ENCODE results near the gene MAP3K15.

MAP3K15 gene

GRCh38 chrX:19548279-19548678 lies 33.0 kb upstream of the MAP3K15 start:
- Mint-ChIP-seq H3K4me3 (no peak overlapping the region), H3K4me1 (peaks cover 0 to 8% of the 10 kb centered on the region in 2 donors), H3K27me3 (peaks cover 0 to 15% of the 10 kb centered on the region in 2 donors), H3K27ac (no peak overlapping the region), H3K36me3 (peaks cover 39 to 40% of the 10 kb centered on the region in 2 donors), H3K9me3 (no peaks in the 10 kb centered on the region)
- ATAC-seq (replicated peaks) (no peak), DNase-seq (no peak)

- Mint-ChIP-seq H3K27me3 (peaks cover 0 to 11% of the 10 kb centered on the region in 2 donors), H3K4me3 (no peak overlapping the region), H3K36me3 (peaks cover 33 to 45% of the 10 kb centered on the region in 2 donors), H3K4me1 (peaks cover 0 to 3% of the 10 kb centered on the region in 2 donors), H3K9me3 (no peaks in the 10 kb centered on the region), H3K27ac (no peak overlapping the region)
- ATAC-seq (replicated peaks): no peak
- DNase-seq: no peak
These were observed 30.3 kb upstream of the MAP3K15 start for GRCh38 chrX:19545651-19546050.

GRCh38 chrX:19544693-19545305 lies 29.5 kb upstream of the MAP3K15 start:
- Mint-ChIP-seq H3K4me1 (peaks cover 0 to 3% of the 10 kb centered on the region in 2 donors), H3K9me3 (no peaks in the 10 kb centered on the region), H3K27me3 (peaks cover 0 to 11% of the 10 kb centered on the region in 2 donors), H3K36me3 (peaks cover 33 to 43% of the 10 kb centered on the region in 2 donors), H3K4me3 (no peak overlapping the region), H3K27ac (peak overlapping the region; percentile 48)
- no peak for DNase-seq
- ATAC-seq (replicated peaks): peak; percentile 53 to 75

GRCh38 chrX:19543951-19544381 lies 28.7 kb upstream of the MAP3K15 start:
- no peak for ATAC-seq (replicated peaks)
- H3K27ac Mint-ChIP-seq: no peak overlapping the region
- DNase-seq: no peak
- H3K9me3 Mint-ChIP-seq: no peaks in the 10 kb centered on the region
- no peak overlapping the region for H3K4me3 Mint-ChIP-seq
- peaks cover 0 to 3% of the 10 kb centered on the region in 2 donors for H3K4me1 Mint-ChIP-seq
- H3K36me3 Mint-ChIP-seq: peaks cover 33 to 49% of the 10 kb centered on the region in 2 donors
- peaks cover 0 to 11% of the 10 kb centered on the region in 2 donors for H3K27me3 Mint-ChIP-seq

GRCh38 chrX:19543020-19543715 lies 27.9 kb upstream of the MAP3K15 start:
- H3K9me3 Mint-ChIP-seq: no peaks in the 10 kb centered on the region
- peaks cover 0 to 3% of the 10 kb centered on the region in 2 donors for H3K4me1 Mint-ChIP-seq
- H3K27me3 Mint-ChIP-seq: peaks cover 0 to 11% of the 10 kb centered on the region in 2 donors
- no peak overlapping the region for H3K4me3 Mint-ChIP-seq
- H3K36me3 Mint-ChIP-seq: peaks cover 25 to 42% of the 10 kb centered on the region in 2 donors
- no peak overlapping the region for H3K27ac Mint-ChIP-seq
- DNase-seq (no peak), ATAC-seq (replicated peaks) (no peak)

GRCh38 chrX:19541931-19542330 lies 26.6 kb upstream of the MAP3K15 start:
- no peak for ATAC-seq (replicated peaks)
- Mint-ChIP-seq H3K36me3 (peaks cover 22 to 37% of the 10 kb centered on the region in 2 donors), H3K27me3 (peaks cover 0 to 11% of the 10 kb centered on the region in 2 donors), H3K4me1 (peaks cover 0 to 3% of the 10 kb centered on the region in 2 donors), H3K4me3 (no peak overlapping the region), H3K27ac (no peak overlapping the region), H3K9me3 (no peaks in the 10 kb centered on the region)
- no peak for DNase-seq

- H3K4me3 Mint-ChIP-seq: no peak overlapping the region
- H3K27ac Mint-ChIP-seq: peak overlapping the region; percentile 28
- no peak for ATAC-seq (replicated peaks)
- peaks cover 0 to 3% of the 10 kb centered on the region in 2 donors for H3K4me1 Mint-ChIP-seq
- peaks cover 0 to 11% of the 10 kb centered on the region in 2 donors for H3K27me3 Mint-ChIP-seq
- H3K36me3 Mint-ChIP-seq: peaks cover 22 to 34% of the 10 kb centered on the region in 2 donors
- no peaks in the 10 kb centered on the region for H3K9me3 Mint-ChIP-seq
- no peak for DNase-seq
These were observed 25.9 kb upstream of the MAP3K15 start for GRCh38 chrX:19541196-19541595.

- no peak for ATAC-seq (replicated peaks)
- H3K4me1 Mint-ChIP-seq: peaks cover 0 to 3% of the 10 kb centered on the region in 2 donors
- no peak overlapping the region for H3K27ac Mint-ChIP-seq
- DNase-seq: no peak
- peaks cover 17 to 33% of the 10 kb centered on the region in 2 donors for H3K36me3 Mint-ChIP-seq
- H3K27me3 Mint-ChIP-seq: peaks cover 0 to 11% of the 10 kb centered on the region in 2 donors
- no peak overlapping the region for H3K4me3 Mint-ChIP-seq
- no peaks in the 10 kb centered on the region for H3K9me3 Mint-ChIP-seq
These were observed 24.8 kb upstream of the MAP3K15 start for GRCh38 chrX:19540076-19540475.

- no peak overlapping the region for H3K27ac Mint-ChIP-seq
- H3K27me3 Mint-ChIP-seq: peaks cover 0 to 10% of the 10 kb centered on the region in 2 donors
- H3K4me1 Mint-ChIP-seq: peaks cover 0 to 3% of the 10 kb centered on the region in 2 donors
- ATAC-seq (replicated peaks) (no peak), DNase-seq (no peak)
- H3K9me3 Mint-ChIP-seq: no peaks in the 10 kb centered on the region
- peaks cover 16 to 33% of the 10 kb centered on the region in 2 donors for H3K36me3 Mint-ChIP-seq
- no peak overlapping the region for H3K4me3 Mint-ChIP-seq
These were observed 24.4 kb upstream of the MAP3K15 start for GRCh38 chrX:19539665-19540064.

GRCh38 chrX:19535476-19535875 lies 20.2 kb upstream of the MAP3K15 start:
- H3K9me3 Mint-ChIP-seq: no peaks in the 10 kb centered on the region
- no peak for DNase-seq
- H3K27me3 Mint-ChIP-seq: no peaks in the 10 kb centered on the region
- H3K36me3 Mint-ChIP-seq: peaks cover 3 to 12% of the 10 kb centered on the region in 2 donors
- no peaks in the 10 kb centered on the region for H3K4me1 Mint-ChIP-seq
- no peak for ATAC-seq (replicated peaks)
- no peak overlapping the region for H3K27ac Mint-ChIP-seq
- no peak overlapping the region for H3K4me3 Mint-ChIP-seq

- Mint-ChIP-seq H3K36me3 (peaks cover 3 to 6% of the 10 kb centered on the region in 2 donors), H3K27ac (no peak overlapping the region), H3K27me3 (no peaks in the 10 kb centered on the region), H3K4me1 (no peaks in the 10 kb centered on the region), H3K9me3 (no peaks in the 10 kb centered on the region), H3K4me3 (no peak overlapping the region)
- ATAC-seq (replicated peaks): no peak
- no peak for DNase-seq
These were observed 17.4 kb upstream of the MAP3K15 start for GRCh38 chrX:19532709-19533108.

GRCh38 chrX:19517965-19518364 lies 2.7 kb upstream of the MAP3K15 start:
- Mint-ChIP-seq H3K4me1 (no peaks in the 10 kb centered on the region), H3K4me3 (no peak overlapping the region), H3K27ac (no peak overlapping the region), H3K27me3 (peaks cover 25 to 28% of the 10 kb centered on the region in 2 donors), H3K9me3 (peaks cover 0 to 3% of the 10 kb centered on the region in 2 donors), H3K36me3 (no peaks in the 10 kb centered on the region)
- ATAC-seq (replicated peaks) (no peak), DNase-seq (no peak)

GRCh38 chrX:19515615-19516105 lies 352 bp upstream of the MAP3K15 start:
- Mint-ChIP-seq H3K27me3 (peaks cover 26 to 37% of the 10 kb centered on the region in 2 donors), H3K27ac (no peak overlapping the region), H3K9me3 (peaks cover 2 to 3% of the 10 kb centered on the region in 2 donors), H3K4me3 (peak overlapping the region in 1 of 2 donors; percentile 80), H3K4me1 (no peaks in the 10 kb centered on the region), H3K36me3 (no peaks in the 10 kb centered on the region)
- no peak for ATAC-seq (replicated peaks)
- DNase-seq: no peak

GRCh38 chrX:19513383-19513782 lies 1.9 kb downstream of the MAP3K15 start:
- ATAC-seq (replicated peaks): no peak
- H3K4me3 Mint-ChIP-seq: no peak overlapping the region
- no peak overlapping the region for H3K27ac Mint-ChIP-seq
- no peaks in the 10 kb centered on the region for H3K4me1 Mint-ChIP-seq
- no peak for DNase-seq
- peaks cover 2 to 3% of the 10 kb centered on the region in 2 donors for H3K9me3 Mint-ChIP-seq
- no peaks in the 10 kb centered on the region for H3K36me3 Mint-ChIP-seq
- peaks cover 28 to 46% of the 10 kb centered on the region in 2 donors for H3K27me3 Mint-ChIP-seq

GRCh38 chrX:19512961-19513360 lies 2.3 kb downstream of the MAP3K15 start:
- Mint-ChIP-seq H3K9me3 (peaks cover 2 to 3% of the 10 kb centered on the region in 2 donors), H3K4me1 (no peaks in the 10 kb centered on the region), H3K4me3 (no peak overlapping the region), H3K27me3 (peaks cover 24 to 41% of the 10 kb centered on the region in 2 donors), H3K36me3 (no peaks in the 10 kb centered on the region), H3K27ac (no peak overlapping the region)
- ATAC-seq (replicated peaks): peak in 1 of 2 donors; percentile 23
- no peak for DNase-seq

Data from stimulated activated naive B cell treated with anti-CD40 and anti-IgM and Interleukin-4, amounts not matched to agents 10 μg/mL and 1 μg/mL and 100 μg/mL, for 72 hours (primary cell).